ENCODE data around the gene METTL13. TPM values are rescaled to one million over a fixed set of nuclear protein-coding genes. Genes with fewer than 3 reads are reported as not detected.

METTL13 gene
- total and polyA plus RNA-seq, 2 of the 8 experiments (the other 6 are each of a cell fraction or from before 2014, with no cell fraction given), result 38.1 to 66.3 TPM

DNA sequence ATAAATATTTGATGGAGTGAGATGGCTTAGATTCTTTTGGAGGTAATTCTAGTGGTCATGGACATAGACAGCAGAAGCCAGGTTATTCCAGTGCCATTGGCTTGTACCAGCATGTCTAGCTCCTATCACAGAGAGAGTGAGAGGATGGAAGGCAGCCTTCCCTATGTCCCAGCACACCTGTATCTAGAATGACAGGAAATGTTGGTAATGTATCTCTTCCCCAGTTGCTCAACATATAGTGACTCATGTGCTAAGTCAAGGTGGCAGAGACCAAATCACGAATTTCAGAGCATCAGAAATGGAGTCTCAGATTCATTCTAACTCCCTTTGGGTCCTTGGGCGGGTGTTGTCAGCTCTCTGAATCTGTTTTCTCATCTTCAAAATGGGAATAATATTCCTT lies 28.4 kb downstream of the METTL13 start:
- 90% methylated on average over 2 of the region's 2 CpGs; no CpG with 5 or more reads in 1 of the 2 experiments for WGBS, 2 experiments (ENCODE audit: extremely low coverage in 1 of 2, insufficient coverage in 1 of 2, insufficient read length in 1 of 2, insufficient replicate concordance in 2 of 2, low coverage in 1 of 2, low lambda C conversion rate in 2 of 2, missing lambda C conversion rate in 1 of 2)
- FAIRE-seq, result no peak

More for the DNA sequence above, 28.4 kb downstream of the METTL13 start:
- H3K4me3 ChIP-seq (ENCODE audit: extremely low read depth in 1 of 4, insufficient read depth in 2 of 4, low read depth in 3 of 4, low read length in 4 of 4), result no peak overlapping the region
- no peak overlapping the region for H4K91ac ChIP-seq (replicated peaks; ENCODE audit: insufficient read length, low read length)
- H2BK20ac ChIP-seq (ENCODE audit: low read length), result no peak overlapping the region
- H2AFZ ChIP-seq (ENCODE audit: low read length), result no peak overlapping the region
- no peak overlapping the region for H2BK15ac ChIP-seq (ENCODE audit: low read length)
- H3K56ac ChIP-seq (replicated peaks; ENCODE audit: insufficient read length, low read depth, low read length), result no peak overlapping the region
- no peaks in the 10 kb centered on the region for H3K27me3 ChIP-seq (replicated peaks in 1 of 4; ENCODE audit: control insufficient read depth in 3 of 4, extremely low read depth in 1 of 4, insufficient read depth in 3 of 4, low read length in 3 of 4)
- H3K79me2 ChIP-seq (ENCODE audit: control insufficient read depth in 1 of 2, insufficient read depth in 2 of 2, low read length in 2 of 2), result no peaks in the 10 kb centered on the region
- no peak overlapping the region for H3K9ac ChIP-seq (replicated peaks in 1 of 4; ENCODE audit: extremely low read depth in 1 of 4, low read depth in 3 of 4, low read length in 3 of 4)
- no peak overlapping the region for H2BK12ac ChIP-seq (ENCODE audit: low read depth, low read length)
- H3K23me2 ChIP-seq (ENCODE audit: low read depth, low read length), result no peaks in the 10 kb centered on the region
- H4K8ac ChIP-seq (ENCODE audit: extremely low read depth, insufficient read depth, low read length), result no peak overlapping the region
- H3K4me2 ChIP-seq (ENCODE audit: insufficient read depth in 1 of 2, low read depth in 2 of 2, low read length in 2 of 2), result no peak overlapping the region
- no peaks in the 10 kb centered on the region for H3K36me3 ChIP-seq (ENCODE audit: control insufficient read depth in 2 of 4, insufficient read depth in 4 of 4, low read length in 3 of 4)
- H3K18ac ChIP-seq (ENCODE audit: extremely low read depth, low read length), result no peak overlapping the region
- H3K4me1 ChIP-seq (replicated peaks in 1 of 4; ENCODE audit: control insufficient read depth in 3 of 4, insufficient read depth in 4 of 4, low read length in 3 of 4), result no peaks in the 10 kb centered on the region; a peak in 1 of 7 replicates
- H3K4ac ChIP-seq (replicated peaks; ENCODE audit: insufficient read length, low read depth, low read length), result no peak overlapping the region
- no peak overlapping the region for H4K5ac ChIP-seq (ENCODE audit: insufficient read length, low read depth, low read length)
- POLR2A ChIA-PET (ENCODE audit: partially characterized antibody), result interaction anchor here (1.0 kb wide), 1 partner anchor 152 kb away, joined by 3 read pairs; no protein-coding TSS in a partner anchor
- TF ChIP-seq GTF2F1 (IDR thresholded peaks at IDR 0.05; ENCODE audit: borderline replicate concordance, low read depth, low read length) (no peak), PHF8 (conservative IDR thresholded peaks at IDR 0.05; ENCODE audit: low read depth, low read length) (no peak), CBX8 (IDR thresholded peaks at IDR 0.05; ENCODE audit: borderline replicate concordance, low read depth, low read length) (no peak), KDM4A (IDR thresholded peaks at IDR 0.05; ENCODE audit: low read depth, low read length, severe bottlenecking) (no peak), CHD2 (IDR thresholded peaks at IDR 0.05; ENCODE audit: low read length) (no peak), TBP (IDR thresholded peaks at IDR 0.05; ENCODE audit: low read depth, low read length) (no peak), JUND (IDR thresholded peaks at IDR 0.05; ENCODE audit: low read length) (no peak), RAD21 (IDR thresholded peaks at IDR 0.05 in 1 of 2, conservative IDR thresholded peaks at IDR 0.05 in 1 of 2; ENCODE audit: low read depth in 2 of 2, low read length in 2 of 2) (no peak), CHD1 (IDR thresholded peaks at IDR 0.05; ENCODE audit: low read depth, low read length) (no peak), ZNF274 (IDR thresholded peaks at IDR 0.05; ENCODE audit: borderline replicate concordance, extremely low read depth, low read length) (no peak)
- TF ChIP-seq, protein P1, sequence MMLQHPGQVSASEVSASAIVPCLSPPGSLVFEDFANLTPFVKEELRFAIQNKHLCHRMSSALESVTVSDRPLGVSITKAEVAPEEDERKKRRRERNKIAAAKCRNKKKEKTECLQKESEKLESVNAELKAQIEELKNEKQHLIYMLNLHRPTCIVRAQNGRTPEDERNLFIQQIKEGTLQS (IDR thresholded peaks at IDR 0.05; ENCODE audit: insufficient read depth, low read depth, low read length), result no peak
- no peak overlapping the region for H3K14ac ChIP-seq (ENCODE audit: insufficient read length)
- H2BK5ac ChIP-seq (ENCODE audit: low read depth, low read length), result no peak overlapping the region
- no peak overlapping the region for H2AK5ac ChIP-seq (ENCODE audit: low read depth, low read length)
- no peak overlapping the region for H2BK120ac ChIP-seq (replicated peaks; ENCODE audit: low read depth, low read length)
- H3K27ac ChIP-seq (ENCODE audit: low read depth, low read length), result no peak overlapping the region
- H3K23ac ChIP-seq (ENCODE audit: insufficient read length), result no peak overlapping the region
- H3K79me1 ChIP-seq (ENCODE audit: low read depth, low read length), result no peaks in the 10 kb centered on the region
- DNase-seq (ENCODE audit: low read depth in 1 of 2, low spot score in 2 of 2), result no peak
- H4K20me1 ChIP-seq (replicated peaks in 1 of 2; ENCODE audit: control insufficient read depth in 1 of 2, insufficient read depth in 2 of 2, low read length in 2 of 2), result no peaks in the 10 kb centered on the region
- CTCF ChIA-PET (ENCODE audit: partially characterized antibody), result interaction anchor here (1.3 to 16.4 kb wide), 5 partner anchors 9 to 234 kb away, joined by 3 to 694 read pairs (median 9); partner anchors contain the start of gene DNM3
- H3K9me3 ChIP-seq (ENCODE audit: insufficient read depth in 2 of 2, low read depth in 1 of 2, low read length in 1 of 2), result no peaks in the 10 kb centered on the region
